GM12874 (cell line): ENCODE measurements around the gene CCDC187.

Experiments
- CTCF ChIP-seq: IDR thresholded peaks from 2 replicates; pipeline ENCODE4 v1.5.1; 2011; ENCODE audit warnings: low read depth, mild to moderate bottlenecking, control low read depth, low read length, moderate library complexity; ENCODE audit not compliant: insufficient read depth

CCDC187 gene

GRCh38 chr9:136295542-136296433 is 8.1 kb downstream of the CCDC187 start:
- no peak for TF ChIP-seq CTCF

GRCh38 chr9:136295055-136295454 is 8.8 kb downstream of the CCDC187 start:
- TF ChIP-seq CTCF = no peak

- TF ChIP-seq CTCF = no peak
Observed at GRCh38 chr9:136294437-136294836, 9.5 kb downstream of the CCDC187 start.

- TF ChIP-seq CTCF = no peak
Observed at GRCh38 chr9:136293476-136294077, 10.3 kb downstream of the CCDC187 start.

GRCh38 chr9:136292591-136293448 is 11.1 kb downstream of the CCDC187 start:
- TF ChIP-seq CTCF = no peak

- TF ChIP-seq CTCF = no peak
Observed at GRCh38 chr9:136292026-136292538, 11.8 kb downstream of the CCDC187 start.
